SJSA1 (cell line): ENCODE data around the gene INTS11. TPM values are rescaled to one million over a fixed set of nuclear protein-coding genes. Genes with fewer than 3 reads are reported as not detected.

Experiments
- DNase-seq, 2 experiments: peaks; one replicate each; pipeline ENCODE4 v3.0.0-alpha.2; 2015 to 2020; ENCODE audit warnings: low spot score in 2 of 2, low read depth in 1 of 2
- H3K27ac ChIP-seq: fragments of 250-450 bp; sonication (Bioruptor Pico); 2 replicates; pipeline ENCODE4 v1.5.1; 2020; ENCODE audit warnings: mild to moderate bottlenecking, moderate library complexity
- H3K27me3 ChIP-seq: fragments of 250-450 bp; sonication (Bioruptor Pico); replicated peaks from 2 replicates; pipeline ENCODE4 v1.5.1; 2020; ENCODE audit warnings: mild to moderate bottlenecking, moderate library complexity
- H3K36me3 ChIP-seq: fragments of 250-450 bp; sonication (Bioruptor Pico); 2 replicates; pipeline ENCODE4 v1.5.1; 2020; ENCODE audit warnings: mild to moderate bottlenecking
- H3K4me1 ChIP-seq: fragments of 250-450 bp; sonication (Bioruptor Pico); replicated peaks from 2 replicates; pipeline ENCODE4 v1.6.1; 2021; ENCODE audit warnings: mild to moderate bottlenecking
- H3K4me3 ChIP-seq: fragments of 250-450 bp; sonication (Bioruptor Pico); 2 replicates; pipeline ENCODE4 v1.5.1; 2020; ENCODE audit warnings: mild to moderate bottlenecking
- H3K9me3 ChIP-seq: fragments of 250-450 bp; sonication (Bioruptor Pico); replicated peaks from 2 replicates; pipeline ENCODE4 v1.5.1; 2020; ENCODE audit warnings: mild to moderate bottlenecking
- total RNA-seq: library from RNA; depleted of rRNA; stranded (reverse); fragments of >200 nt; shearing (Covaris generic); gene quantifications from 2 replicates; pipeline ENCODE4 v1.2.3, GENCODE V29; 2014; rRNA removed

Gene INTS11
- total RNA-seq, 1 experiment from 2014 or later = 81.0 TPM

- H3K36me3 ChIP-seq = peaks cover 75% of the 10 kb centered on the region
- H3K9me3 ChIP-seq = no peaks in the 10 kb centered on the region; the same call in 1 of the 2 replicates
- DNase-seq = no peak
- peaks cover 77% of the 10 kb centered on the region for H3K4me1 ChIP-seq
- peak overlapping the region; percentile 0; the same call in 1 of the 2 replicates for H3K4me3 ChIP-seq
- H3K27me3 ChIP-seq = no peaks in the 10 kb centered on the region
- H3K27ac ChIP-seq = peak overlapping the region; percentile 50
Observed at GRCh38 chr1:1270813-1271212, 53.6 kb downstream of the INTS11 start.

GRCh38 chr1:1268284-1268682, 56.2 kb downstream of the INTS11 start:
- peaks cover 90% of the 10 kb centered on the region for H3K36me3 ChIP-seq
- no peak overlapping the region for H3K27ac ChIP-seq
- DNase-seq = no peak
- no peak overlapping the region for H3K4me3 ChIP-seq
- no peaks in the 10 kb centered on the region for H3K27me3 ChIP-seq
- H3K9me3 ChIP-seq = no peaks in the 10 kb centered on the region; the same call in 1 of the 2 replicates
- H3K4me1 ChIP-seq = peaks cover 75% of the 10 kb centered on the region

GRCh38 chr1:1267488-1268283, 56.8 kb downstream of the INTS11 start:
- Histone ChIP-seq H3K36me3 (peaks cover 90% of the 10 kb centered on the region), H3K4me1 (peaks cover 72% of the 10 kb centered on the region)
- no peak for DNase-seq

GRCh38 chr1:1264868-1265272, 59.6 kb downstream of the INTS11 start:
- peaks cover 55% of the 10 kb centered on the region for H3K4me1 ChIP-seq
- H3K27me3 ChIP-seq = no peaks in the 10 kb centered on the region
- peaks cover 90% of the 10 kb centered on the region for H3K36me3 ChIP-seq
- no peak overlapping the region for H3K4me3 ChIP-seq
- H3K27ac ChIP-seq = peak overlapping the region; percentile 90
- DNase-seq = peak; percentile 95 to 97
- no peaks in the 10 kb centered on the region for H3K9me3 ChIP-seq

More at GRCh38 chr1:1267488-1268283, 56.8 kb downstream of the INTS11 start:
- Histone ChIP-seq H3K4me3 (no peak overlapping the region), H3K9me3 (no peaks in the 10 kb centered on the region), H3K27me3 (no peaks in the 10 kb centered on the region), H3K27ac (no peak overlapping the region)

- Histone ChIP-seq H3K4me3 (no peak overlapping the region), H3K36me3 (peaks cover 92% of the 10 kb centered on the region), H3K27ac (peak overlapping the region; percentile 90), H3K9me3 (no peaks in the 10 kb centered on the region), H3K27me3 (no peaks in the 10 kb centered on the region), H3K4me1 (peaks cover 56% of the 10 kb centered on the region)
- DNase-seq = no peak
Observed at GRCh38 chr1:1264026-1264425, 60.4 kb downstream of the INTS11 start.

- H3K36me3 ChIP-seq = peaks cover 95% of the 10 kb centered on the region
Observed at GRCh38 chr1:1262758-1263157, 61.7 kb downstream of the INTS11 start.

GRCh38 chr1:1262071-1262470, 62.4 kb downstream of the INTS11 start:
- DNase-seq = no peak
- Histone ChIP-seq H3K27ac (no peak overlapping the region), H3K27me3 (no peaks in the 10 kb centered on the region), H3K36me3 (peaks cover 92% of the 10 kb centered on the region), H3K4me1 (peaks cover 65% of the 10 kb centered on the region), H3K4me3 (no peak overlapping the region), H3K9me3 (no peaks in the 10 kb centered on the region)

More at GRCh38 chr1:1262758-1263157, 61.7 kb downstream of the INTS11 start:
- Histone ChIP-seq H3K4me1 (peaks cover 67% of the 10 kb centered on the region), H3K9me3 (no peaks in the 10 kb centered on the region), H3K27me3 (no peaks in the 10 kb centered on the region), H3K27ac (no peak overlapping the region), H3K4me3 (no peak overlapping the region)
- no peak for DNase-seq

Other genes starting within 250 kb of the INTS11 start
- 11.1 and 15.4 TPM in 2 replicates for gene C1orf159, start 208.6 kb downstream of the INTS11 start, total RNA-seq
- not detected in 2 replicates for gene TTLL10, start 150.8 kb downstream of the INTS11 start, total RNA-seq
- gene TNFRSF18, start 118.1 kb downstream of the INTS11 start, total RNA-seq = not detected in 2 replicates
- not detected in 2 replicates for gene TNFRSF4, start 110.5 kb downstream of the INTS11 start, total RNA-seq
- 154 and 156 TPM in 2 replicates for gene SDF4, start 92.7 kb downstream of the INTS11 start, total RNA-seq
- gene B3GALT6, start 92.4 kb downstream of the INTS11 start, total RNA-seq = 50.1 and 51.3 TPM in 2 replicates
- 0.25 and 1.8 TPM in 2 replicates for gene C1QTNF12, start 77.9 kb downstream of the INTS11 start, total RNA-seq
- 92.1 and 96.6 TPM in 2 replicates for gene UBE2J2, start 50.8 kb downstream of the INTS11 start, total RNA-seq
- 0.53 and 1.5 TPM in 2 replicates for gene SCNN1D, start 44.2 kb downstream of the INTS11 start, total RNA-seq
- 41.1 and 44.8 TPM in 2 replicates for gene ACAP3, start 16.7 kb downstream of the INTS11 start, total RNA-seq
- gene PUSL1, start 16.1 kb downstream of the INTS11 start, total RNA-seq = 27.3 and 35.1 TPM in 2 replicates
- gene CPTP, start 142 bp upstream of the INTS11 start, total RNA-seq = 29.4 and 39.2 TPM in 2 replicates
- gene TAS1R3, start 6.6 kb upstream of the INTS11 start, total RNA-seq = 0.03 and 0.16 TPM in 2 replicates
- 85.2 and 95.9 TPM in 2 replicates for gene DVL1, start 24.8 kb upstream of the INTS11 start, total RNA-seq
- 192 and 224 TPM in 2 replicates for gene MXRA8, start 33.9 kb upstream of the INTS11 start, total RNA-seq
- gene AURKAIP1, start 50.5 kb upstream of the INTS11 start, total RNA-seq = 180 and 360 TPM in 2 replicates
- 69.4 and 79.0 TPM in 2 replicates for gene CCNL2, start 74.7 kb upstream of the INTS11 start, total RNA-seq
- 184 and 203 TPM in 2 replicates for gene MRPL20, start 82.6 kb upstream of the INTS11 start, total RNA-seq
- gene ANKRD65, start 96.6 kb upstream of the INTS11 start, total RNA-seq = not detected in 2 replicates
- gene VWA1, start 111.0 kb upstream of the INTS11 start, total RNA-seq = 0.31 and 1.0 TPM in 2 replicates
- not detected in 2 replicates for gene ATAD3C, start 125.0 kb upstream of the INTS11 start, total RNA-seq
- 24.0 and 33.8 TPM in 2 replicates for gene ATAD3B, start 147.1 kb upstream of the INTS11 start, total RNA-seq
- 32.7 and 51.6 TPM in 2 replicates for gene ATAD3A, start 187.5 kb upstream of the INTS11 start, total RNA-seq
- gene TMEM240, start 216.0 kb upstream of the INTS11 start, total RNA-seq = 0.31 and 0.47 TPM in 2 replicates